GM12872 (cell line): ENCODE data around the gene ENTR1.

Experiments
- CTCF ChIP-seq: IDR thresholded peaks from 3 replicates; pipeline ENCODE4 v1.5.1; 2011; ENCODE audit warnings: low read depth, mild to moderate bottlenecking, low read length, moderate library complexity; ENCODE audit not compliant: insufficient read depth

ENTR1 gene

GRCh38 chr9:136409557-136410455 is 608 bp downstream of the ENTR1 start:
- no peak for TF ChIP-seq CTCF

GRCh38 chr9:136407911-136408310 is 2.5 kb downstream of the ENTR1 start:
- TF ChIP-seq CTCF = no peak

GRCh38 chr9:136405481-136405880 is 4.9 kb downstream of the ENTR1 start:
- no peak for TF ChIP-seq CTCF

- TF ChIP-seq CTCF = no peak
Observed at GRCh38 chr9:136404801-136405136, 5.6 kb downstream of the ENTR1 start.

GRCh38 chr9:136403915-136404800 is 6.3 kb downstream of the ENTR1 start:
- TF ChIP-seq CTCF = no peak

- TF ChIP-seq CTCF = no peak
Observed at GRCh38 chr9:136403538-136403914, 6.9 kb downstream of the ENTR1 start.

GRCh38 chr9:136402067-136402466 is 8.3 kb downstream of the ENTR1 start:
- TF ChIP-seq CTCF = no peak
